IMR-90 (cell line): Measurements from ENCODE around the gene POLD3. TPM values are rescaled to one million over a fixed set of nuclear protein-coding genes. Genes with fewer than 3 reads are reported as not detected.

ENCODE experiments used
- ATAC-seq: fragments of 200-7000 bp; cut with Tn5 transposase; 2 replicates; pipeline ENCODE4 v1.9.1; 2020; ENCODE audit warnings: low read depth, mild to moderate bottlenecking, moderate library complexity
- BruUV-seq: library from RNA; stranded (reverse); fragments of 400-500 nt; replicated peaks from 2 replicates; lab custom pipeline; 2021; lab: Mats Ljungman, UMichigan
- CTCF ChIA-PET: fragments of 300-600 bp; formaldehyde crosslinking; extraction: SDS; loops from one replicate; lab custom pipeline; 2021; ENCODE audit warnings: antibody characterized with exemption; lab: Yijun Ruan, JAX
- POLR2A ChIA-PET: fragments of 300-600 bp; sonication (Branson Sonifier 250); formaldehyde crosslinking; loops from one replicate; lab custom pipeline; 2022; ENCODE audit warnings: antibody characterized with exemption; ENCODE audit not compliant: unreplicated experiment; lab: Charles Lee
- DNase-seq: peaks from one replicate; pipeline ENCODE4 v3.0.0; 2013
- H2AFZ ChIP-seq: replicated peaks from 2 replicates; pipeline ENCODE3; 2013; ENCODE audit warnings: low read length, mild to moderate bottlenecking; ENCODE audit not compliant: poor library complexity
- H2AK5ac ChIP-seq: 2 replicates; pipeline ENCODE4 v1.6.1; 2013; ENCODE audit warnings: low read depth, low read length, inconsistent platforms
- H2AK9ac ChIP-seq: replicated peaks from 2 replicates; pipeline ENCODE3; 2013; ENCODE audit warnings: mild to moderate bottlenecking, low read depth, low read length, moderate library complexity; ENCODE audit not compliant: poor library complexity
- H2BK120ac ChIP-seq: 2 replicates; pipeline ENCODE4 v1.6.1; 2013; ENCODE audit warnings: low read depth, low read length, inconsistent platforms
- H2BK15ac ChIP-seq: 3 replicates; pipeline ENCODE4 v1.6.1; 2013; ENCODE audit warnings: low read depth, low read length, inconsistent platforms
- H2BK20ac ChIP-seq: 2 replicates; pipeline ENCODE4 v1.6.1; 2013; ENCODE audit warnings: low read depth, mild to moderate bottlenecking, inconsistent platforms, low read length, moderate library complexity
- H2BK5ac ChIP-seq: 2 replicates; pipeline ENCODE4 v1.6.1; 2013; ENCODE audit warnings: mild to moderate bottlenecking, low read depth, low read length, inconsistent platforms; ENCODE audit not compliant: poor library complexity, severe bottlenecking
- H3K14ac ChIP-seq: replicated peaks from 2 replicates; pipeline ENCODE4 v1.6.1; 2013; ENCODE audit warnings: low read depth, low read length, inconsistent platforms
- H3K18ac ChIP-seq: 2 replicates; pipeline ENCODE4 v1.6.1; 2013; ENCODE audit warnings: low read depth, low read length, control low read depth
- H3K23ac ChIP-seq: 2 replicates; pipeline ENCODE4 v1.6.1; 2013; ENCODE audit warnings: low read depth, low read length, inconsistent platforms
- H3K27ac ChIP-seq: 2 replicates; pipeline ENCODE4 v1.5.1; 2013; ENCODE audit warnings: mild to moderate bottlenecking, control low read depth, low read length; ENCODE audit not compliant: insufficient read depth
- H3K27me3 ChIP-seq: 2 replicates; pipeline ENCODE4 v1.6.1; 2013; ENCODE audit warnings: low read length; ENCODE audit not compliant: control insufficient read depth, insufficient read depth
- H3K36me3 ChIP-seq: 2 replicates; pipeline ENCODE4 v1.6.1; 2013; ENCODE audit warnings: low read length, mixed read lengths; ENCODE audit not compliant: control insufficient read depth, insufficient read depth
- H3K4ac ChIP-seq: 2 replicates; pipeline ENCODE4 v1.6.1; 2013; ENCODE audit warnings: low read depth, low read length, inconsistent platforms
- H3K4me1 ChIP-seq: 2 replicates; pipeline ENCODE4 v1.6.1; 2013; ENCODE audit warnings: low read length, mixed read lengths; ENCODE audit not compliant: control insufficient read depth, insufficient read depth
- H3K4me2 ChIP-seq: 2 replicates; pipeline ENCODE4 v1.6.1; 2013; ENCODE audit warnings: low read depth, mild to moderate bottlenecking, control low read depth, low read length, moderate library complexity
- H3K4me3 ChIP-seq: 2 replicates; pipeline ENCODE4 v1.5.1; 2013; ENCODE audit warnings: low read depth, mild to moderate bottlenecking, control low read depth, low read length, moderate library complexity; ENCODE audit not compliant: insufficient read depth
- H3K56ac ChIP-seq: 2 replicates; pipeline ENCODE4 v1.6.1; 2013; ENCODE audit warnings: low read length, inconsistent platforms; ENCODE audit not compliant: insufficient read depth; ENCODE audit errors: extremely low read depth
- H3K79me1 ChIP-seq, 2 experiments: 2 replicates each; pipeline ENCODE4 v1.6.1; 2013; ENCODE audit warnings: low read length in 2 of 2, inconsistent platforms in 1 of 2, low read depth in 1 of 2
- H3K9ac ChIP-seq: 2 replicates; pipeline ENCODE4 v1.6.1; 2013; ENCODE audit warnings: low read depth, low read length, control low read depth
- H3K9me1 ChIP-seq: 2 replicates; pipeline ENCODE4 v1.6.1; 2013; ENCODE audit warnings: low read length, inconsistent platforms; ENCODE audit not compliant: insufficient read depth
- H3K9me3 ChIP-seq: 2 replicates; pipeline ENCODE4 v1.6.1; 2013; ENCODE audit warnings: low read length; ENCODE audit not compliant: control insufficient read depth, insufficient read depth
- H4K20me1 ChIP-seq: 2 replicates; pipeline ENCODE4 v1.6.1; 2013; ENCODE audit warnings: low read length, inconsistent platforms; ENCODE audit not compliant: insufficient read depth
- H4K5ac ChIP-seq: 2 replicates; pipeline ENCODE4 v1.6.1; 2013; ENCODE audit warnings: mild to moderate bottlenecking, low read depth, low read length, control low read depth
- H4K8ac ChIP-seq, 2 experiments: 2 replicates each; pipeline ENCODE4 v1.6.1; 2013; ENCODE audit warnings: low read depth in 2 of 2, low read length in 2 of 2, control low read depth in 1 of 2, inconsistent platforms in 1 of 2
- H4K91ac ChIP-seq: 2 replicates; pipeline ENCODE4 v1.6.1; 2013; ENCODE audit warnings: low read depth, low read length, inconsistent platforms; ENCODE audit not compliant: insufficient read depth
- BHLHE40 ChIP-seq: fragments of 150-350 bp; IDR thresholded peaks from 2 replicates; pipeline ENCODE4 v1.6.1; 2016; ENCODE audit warnings: mild to moderate bottlenecking, low read depth, low read length
- CEBPB ChIP-seq: IDR thresholded peaks from 2 replicates; pipeline ENCODE4 v1.6.1; 2012; ENCODE audit warnings: low read depth, low read length, improper control_type of control experiment
- CHD1 ChIP-seq: IDR thresholded peaks from 2 replicates; pipeline ENCODE4 v1.6.1; 2012; ENCODE audit warnings: low read depth, low read length, improper control_type of control experiment
- FOS ChIP-seq: fragments of 150-350 bp; IDR thresholded peaks from 2 replicates; pipeline ENCODE4 v1.6.1; 2016; ENCODE audit warnings: low read depth, low read length
- MAFK ChIP-seq: IDR thresholded peaks from 2 replicates; pipeline ENCODE4 v1.6.1; 2012; ENCODE audit warnings: low read depth, low read length, improper control_type of control experiment
- MXI1 ChIP-seq: IDR thresholded peaks from 2 replicates; pipeline ENCODE4 v1.6.1; 2012; ENCODE audit warnings: low read depth, mild to moderate bottlenecking, low read length, moderate library complexity, borderline replicate concordance
- NFE2L2 ChIP-seq: fragments of 150-350 bp; IDR thresholded peaks from 2 replicates; pipeline ENCODE4 v1.6.1; 2016; ENCODE audit warnings: low read depth, mild to moderate bottlenecking, low read length
- POLR2A ChIP-seq: IDR thresholded peaks from 2 replicates; pipeline ENCODE4 v1.6.1; 2012; ENCODE audit warnings: mild to moderate bottlenecking, low read depth, low read length
- RAD21 ChIP-seq: IDR thresholded peaks from 2 replicates; pipeline ENCODE4 v1.6.1; 2012; ENCODE audit warnings: low read length, improper control_type of control experiment
- RCOR1 ChIP-seq: IDR thresholded peaks from 2 replicates; pipeline ENCODE4 v1.6.1; 2012; ENCODE audit warnings: mild to moderate bottlenecking, low read length, improper control_type of control experiment; ENCODE audit not compliant: insufficient replicate concordance
- RFX5 ChIP-seq: IDR thresholded peaks from 2 replicates; pipeline ENCODE4 v1.8.0; 2012; ENCODE audit warnings: low read depth, mild to moderate bottlenecking, low read length, moderate library complexity
- SMC3 ChIP-seq: fragments of 150-350 bp; IDR thresholded peaks from 2 replicates; pipeline ENCODE4 v1.6.1; 2016; ENCODE audit warnings: low read depth, mild to moderate bottlenecking, antibody characterized with exemption, low read length, moderate library complexity
- WGBS, 2 experiments: methylation state at CpG; one replicate each; pipeline versions ENCODE4 v1.1.5 to v1.1.7; 2013; ENCODE audit warnings: missing lambda C conversion rate in 2 of 2; ENCODE audit not compliant: insufficient read length in 1 of 2; ENCODE audit errors: extremely low coverage in 2 of 2; 5-methylcytosine and 5-hydroxymethylcytosine counted together
- dilution Hi-C: fragments of 300-500 bp; cut with HindIII; formaldehyde crosslinking; loops from one replicate; pipeline ENCODE4 v1.14.3; 2018; ENCODE audit warnings: low sequenced_read_pairs; ENCODE audit not compliant: unreplicated experiment
- in situ Hi-C: fragments of 300-500 bp; cut with MboI; formaldehyde crosslinking; loops from 3 replicates; pipeline ENCODE4 v1.14.3; 2019; ENCODE audit warnings: low sequenced_read_pairs, inconsistent platforms, mixed read lengths
- intact Hi-C: fragments of 100-400 bp; cut with micrococcal nuclease; formaldehyde crosslinking; loops from 2 replicates; pipeline ENCODE4 v1.10.0; 2022
- polyA plus RNA-seq, 3 experiments: library from polyadenylated mRNA; depleted of rRNA; stranded (reverse); fragments of >200 nt; gene quantifications; 2 replicates each; pipeline ENCODE4 v1.2.3, GENCODE V29; 2012; ENCODE audit warnings: low replicate concordance in 1 of 3
- total RNA-seq: library from RNA; depleted of rRNA; stranded (reverse); fragments of >200 nt; gene quantifications from 2 replicates; pipeline ENCODE4 v1.2.3, GENCODE V29; 2012
- TF ChIP-seq, protein P1 (sequence below): fragments of 150-350 bp; IDR thresholded peaks from 2 replicates; pipeline ENCODE4 v1.6.1; 2016; ENCODE audit warnings: low read depth, mild to moderate bottlenecking, low read length, moderate library complexity, borderline replicate concordance

Gene POLD3
- total and polyA plus RNA-seq, 2 of the 4 experiments (the other 2 are of a cell fraction), result 9.1 to 9.2 TPM

DNA sequence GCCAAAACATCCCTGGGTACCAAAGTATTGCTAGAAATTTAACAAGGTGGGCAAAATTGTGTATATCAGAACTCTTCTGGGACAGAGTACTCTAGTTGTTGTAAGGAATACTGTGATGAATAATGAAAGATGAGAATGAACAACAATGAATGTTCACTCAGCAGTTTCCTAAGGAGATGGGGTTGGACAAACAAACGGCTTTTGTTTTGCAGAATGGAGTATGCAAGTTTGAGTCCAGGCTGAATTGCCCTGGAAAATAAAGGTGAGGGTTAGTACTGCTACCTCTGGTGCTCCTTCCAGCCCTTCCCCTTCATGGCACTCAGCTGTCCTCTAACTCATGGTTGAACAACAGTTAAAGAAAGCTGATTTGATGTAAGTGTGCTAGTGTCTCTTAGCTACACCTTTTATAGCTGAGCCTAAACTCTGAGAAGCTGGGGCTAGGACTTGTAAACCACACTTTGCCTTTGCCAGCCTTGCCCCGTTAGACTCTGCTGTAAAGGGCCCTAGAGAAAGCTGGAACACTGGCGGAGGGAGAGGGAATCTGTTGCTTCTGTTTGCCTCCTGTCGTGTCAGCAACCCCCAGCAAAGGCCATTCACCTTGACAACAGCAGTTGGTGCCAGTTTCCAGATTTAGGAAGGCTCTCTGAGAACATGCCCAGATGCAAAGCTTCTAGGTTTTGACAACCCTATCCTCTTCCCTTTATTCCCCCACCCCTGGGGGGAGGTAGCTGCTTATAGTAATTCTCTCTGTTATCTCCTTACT lies 41.2 kb upstream of the POLD3 start:
- dilution Hi-C loops (no loop called here), in situ Hi-C loops (no loop called here), intact Hi-C loops (no loop called here)
- Histone ChIP-seq H3K27ac (no peak overlapping the region), H3K18ac (no peak overlapping the region), H3K56ac (no peak overlapping the region), H3K9me3 (no peaks in the 10 kb centered on the region), H2BK5ac (no peak overlapping the region), H3K9ac (no peak overlapping the region), H4K8ac (no peak overlapping the region), H3K4me2 (no peak overlapping the region), H4K5ac (no peak overlapping the region), H3K79me1 (no peaks in the 10 kb centered on the region), H2AFZ (no peak overlapping the region), H4K91ac (no peak overlapping the region), H2AK9ac (no peak overlapping the region), H2AK5ac (no peak overlapping the region), H2BK120ac (no peak overlapping the region), H2BK20ac (no peak overlapping the region), H3K4me1 (no peaks in the 10 kb centered on the region), H3K23ac (no peak overlapping the region), H3K36me3 (no peaks in the 10 kb centered on the region), H3K27me3 (peaks cover 23% of the 10 kb centered on the region), H3K14ac (no peak overlapping the region), H4K20me1 (no peaks in the 10 kb centered on the region), H3K4me3 (no peak overlapping the region), H3K9me1 (no peaks in the 10 kb centered on the region), H3K4ac (no peak overlapping the region), H2BK15ac (no peak overlapping the region)
- no CpG with 5 or more reads among the region's 4 CpGs for WGBS, 2 experiments
- ChIA-PET CTCF (no interaction called here), POLR2A (no interaction called here)
- ATAC-seq, result no peak
- TF ChIP-seq BHLHE40 (no peak), CEBPB (no peak), RCOR1 (no peak), NFE2L2 (no peak), MXI1 (no peak), SMC3 (no peak), RAD21 (no peak), FOS (no peak), POLR2A (no peak), RFX5 (no peak), MAFK (no peak), CHD1 (no peak)
- TF ChIP-seq, protein P1, sequence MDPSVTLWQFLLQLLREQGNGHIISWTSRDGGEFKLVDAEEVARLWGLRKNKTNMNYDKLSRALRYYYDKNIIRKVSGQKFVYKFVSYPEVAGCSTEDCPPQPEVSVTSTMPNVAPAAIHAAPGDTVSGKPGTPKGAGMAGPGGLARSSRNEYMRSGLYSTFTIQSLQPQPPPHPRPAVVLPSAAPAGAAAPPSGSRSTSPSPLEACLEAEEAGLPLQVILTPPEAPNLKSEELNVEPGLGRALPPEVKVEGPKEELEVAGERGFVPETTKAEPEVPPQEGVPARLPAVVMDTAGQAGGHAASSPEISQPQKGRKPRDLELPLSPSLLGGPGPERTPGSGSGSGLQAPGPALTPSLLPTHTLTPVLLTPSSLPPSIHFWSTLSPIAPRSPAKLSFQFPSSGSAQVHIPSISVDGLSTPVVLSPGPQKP, result no peak
- DNase-seq, result no peak
- BruUV-seq, result no TSS peak
